Measurements from ENCODE around the gene TNS4.
A peak's percentile ranks its signal among the peaks of the same experiment; 100 is the strongest.

TNS4 gene

DNA sequence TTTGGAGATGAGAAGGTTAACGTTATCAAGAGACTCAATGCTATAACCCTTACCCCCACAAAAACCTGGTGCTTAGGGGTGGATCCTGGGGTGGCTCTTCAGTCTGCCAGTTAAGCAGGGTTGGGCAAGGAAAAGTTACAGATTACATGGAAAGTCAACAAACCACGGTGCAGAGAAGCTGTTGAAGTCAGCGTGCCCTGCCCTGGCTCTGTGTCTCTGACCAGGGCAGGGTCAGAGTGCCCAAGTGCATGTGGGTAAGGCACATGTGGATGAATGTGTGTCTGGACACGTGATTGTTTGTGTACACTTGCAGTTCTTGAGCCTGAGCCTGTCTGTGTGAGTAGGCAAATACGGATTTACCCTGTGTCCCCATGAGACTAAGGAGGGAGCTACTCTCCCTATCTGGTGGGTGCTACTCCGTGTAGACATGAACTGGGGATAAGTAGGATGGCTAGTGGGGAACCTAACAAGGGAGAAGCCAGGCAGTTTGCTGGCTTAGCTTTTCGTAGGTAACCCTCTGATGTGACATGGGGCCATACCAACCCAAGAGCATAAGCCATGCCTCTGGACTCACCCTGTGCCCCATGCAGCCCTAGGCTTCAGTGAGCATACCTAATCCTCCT, 52.7 kb downstream of the TNS4 start:
- no peaks in the 10 kb centered on the region for H3K9me3 ChIP-seq (ENCODE audit: control insufficient read depth in 1 of 2, low read length in 2 of 2)
- no peaks in the 10 kb centered on the region for H3K27me3 ChIP-seq (ENCODE audit: low read depth, low read length)
- H3K4me3 ChIP-seq (ENCODE audit: low read depth in 1 of 2, low read length in 2 of 2) = peak overlapping the region; percentile 49 to 99
- peaks cover 17 to 18% of the 10 kb centered on the region in 2 donors for H3K36me3 ChIP-seq (ENCODE audit: control insufficient read depth in 1 of 2, insufficient read depth in 2 of 2, low read length in 2 of 2)
- peak overlapping the region; percentile 58 for H3K27ac ChIP-seq (ENCODE audit: low read length)
- H3K4me1 ChIP-seq (ENCODE audit: control insufficient read depth in 1 of 2, insufficient read depth in 2 of 2, low read length in 2 of 2) = peaks cover 31 to 76% of the 10 kb centered on the region in 2 donors

DNA sequence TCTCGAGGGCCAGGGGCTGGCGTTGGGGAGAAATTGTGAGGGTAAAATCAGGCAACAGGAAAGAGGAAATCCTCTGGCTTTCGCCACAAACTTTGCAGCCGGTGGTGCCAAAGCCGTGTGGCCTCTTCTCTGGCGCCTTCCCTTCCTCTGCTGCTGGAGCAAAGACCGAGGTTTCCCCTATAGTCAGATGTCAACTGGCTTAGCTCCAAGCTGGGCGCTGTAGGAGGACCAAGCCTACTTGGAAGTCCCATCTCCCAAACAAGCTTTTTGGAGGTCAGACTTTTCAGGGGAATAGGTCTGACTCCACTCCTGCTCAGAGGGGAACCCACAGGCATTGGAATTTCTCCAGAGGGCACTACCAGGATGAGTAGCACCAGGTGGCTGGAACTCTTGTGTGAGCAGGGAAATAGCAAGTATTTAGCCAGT, 53.2 kb downstream of the TNS4 start:
- Histone ChIP-seq H3K27me3 (ENCODE audit: low read depth, low read length) (no peaks in the 10 kb centered on the region), H3K4me3 (ENCODE audit: low read depth in 1 of 2, low read length in 2 of 2) (peak overlapping the region; percentile 49 to 99), H3K27ac (ENCODE audit: low read length) (peak overlapping the region; percentile 58), H3K4me1 (ENCODE audit: control insufficient read depth in 1 of 2, insufficient read depth in 2 of 2, low read length in 2 of 2) (peaks cover 31 to 71% of the 10 kb centered on the region in 2 donors), H3K9me3 (ENCODE audit: control insufficient read depth in 1 of 2, low read length in 2 of 2) (no peaks in the 10 kb centered on the region), H3K36me3 (ENCODE audit: control insufficient read depth in 1 of 2, insufficient read depth in 2 of 2, low read length in 2 of 2) (peaks cover 12 to 14% of the 10 kb centered on the region in 2 donors)

DNA sequence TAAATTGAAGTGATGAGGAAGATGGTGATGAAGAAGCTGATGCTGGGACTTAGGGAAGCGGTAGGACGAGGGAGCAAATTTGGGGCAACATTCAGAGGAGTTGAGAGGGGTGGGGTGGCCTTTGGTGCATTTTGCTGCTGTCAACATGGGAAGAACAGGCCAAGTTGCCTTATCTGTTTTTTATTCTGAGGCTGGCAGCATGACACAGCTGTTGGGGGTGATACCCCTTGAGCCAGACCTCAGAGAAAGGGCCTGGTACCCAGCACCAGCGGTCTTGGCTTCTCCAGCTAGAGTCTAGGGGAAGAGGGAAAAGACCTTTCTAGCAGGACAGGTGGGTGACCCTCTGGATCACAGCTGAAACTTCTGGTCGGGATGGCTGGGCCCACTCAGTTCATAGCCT, 53.6 kb downstream of the TNS4 start:
- peak overlapping the region; percentile 58 for H3K27ac ChIP-seq (ENCODE audit: low read length)
- peak overlapping the region; percentile 49 to 99 for H3K4me3 ChIP-seq (ENCODE audit: low read depth in 1 of 2, low read length in 2 of 2)
- no peaks in the 10 kb centered on the region for H3K9me3 ChIP-seq (ENCODE audit: control insufficient read depth in 1 of 2, low read length in 2 of 2)

DNA sequence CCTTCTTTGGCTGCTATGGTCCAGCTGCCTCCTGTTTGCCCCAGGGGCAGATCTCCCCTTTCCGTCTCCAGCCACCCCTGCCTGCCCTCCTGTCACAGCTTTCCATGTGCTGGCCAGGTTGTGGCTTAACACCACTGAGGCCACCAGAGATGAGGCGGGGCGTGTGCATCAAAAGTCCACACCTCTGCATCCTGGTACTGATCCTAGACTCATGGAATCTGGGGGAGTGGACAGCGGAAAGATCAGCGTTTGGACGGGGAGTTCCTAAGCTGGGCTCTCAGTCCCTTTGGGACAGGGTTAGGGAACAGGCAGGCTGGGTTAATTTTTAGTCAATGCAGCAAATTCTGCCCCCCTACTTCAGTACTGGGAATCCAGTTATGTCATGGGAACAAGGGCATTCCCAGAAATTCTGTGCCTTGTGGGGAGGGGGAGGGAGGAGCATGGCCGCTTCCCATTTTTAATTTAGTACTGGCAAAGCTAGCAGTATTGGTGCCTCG, 54.2 kb downstream of the TNS4 start:
- peaks cover 3 to 11% of the 10 kb centered on the region in 2 donors for H3K36me3 ChIP-seq (ENCODE audit: control insufficient read depth in 1 of 2, insufficient read depth in 2 of 2, low read length in 2 of 2)
- no peaks in the 10 kb centered on the region for H3K27me3 ChIP-seq (ENCODE audit: low read depth, low read length)
- peak overlapping the region; percentile 58 for H3K27ac ChIP-seq (ENCODE audit: low read length)
- peak overlapping the region; percentile 49 to 99 for H3K4me3 ChIP-seq (ENCODE audit: low read depth in 1 of 2, low read length in 2 of 2)
- H3K9me3 ChIP-seq (ENCODE audit: control insufficient read depth in 1 of 2, low read length in 2 of 2) = no peaks in the 10 kb centered on the region
- peaks cover 27 to 69% of the 10 kb centered on the region in 2 donors for H3K4me1 ChIP-seq (ENCODE audit: control insufficient read depth in 1 of 2, insufficient read depth in 2 of 2, low read length in 2 of 2)

More for the DNA sequence above, 53.6 kb downstream of the TNS4 start:
- no peaks in the 10 kb centered on the region for H3K27me3 ChIP-seq (ENCODE audit: low read depth, low read length)
- peaks cover 7 to 13% of the 10 kb centered on the region in 2 donors for H3K36me3 ChIP-seq (ENCODE audit: control insufficient read depth in 1 of 2, insufficient read depth in 2 of 2, low read length in 2 of 2)
- peaks cover 31 to 69% of the 10 kb centered on the region in 2 donors for H3K4me1 ChIP-seq (ENCODE audit: control insufficient read depth in 1 of 2, insufficient read depth in 2 of 2, low read length in 2 of 2)

DNA sequence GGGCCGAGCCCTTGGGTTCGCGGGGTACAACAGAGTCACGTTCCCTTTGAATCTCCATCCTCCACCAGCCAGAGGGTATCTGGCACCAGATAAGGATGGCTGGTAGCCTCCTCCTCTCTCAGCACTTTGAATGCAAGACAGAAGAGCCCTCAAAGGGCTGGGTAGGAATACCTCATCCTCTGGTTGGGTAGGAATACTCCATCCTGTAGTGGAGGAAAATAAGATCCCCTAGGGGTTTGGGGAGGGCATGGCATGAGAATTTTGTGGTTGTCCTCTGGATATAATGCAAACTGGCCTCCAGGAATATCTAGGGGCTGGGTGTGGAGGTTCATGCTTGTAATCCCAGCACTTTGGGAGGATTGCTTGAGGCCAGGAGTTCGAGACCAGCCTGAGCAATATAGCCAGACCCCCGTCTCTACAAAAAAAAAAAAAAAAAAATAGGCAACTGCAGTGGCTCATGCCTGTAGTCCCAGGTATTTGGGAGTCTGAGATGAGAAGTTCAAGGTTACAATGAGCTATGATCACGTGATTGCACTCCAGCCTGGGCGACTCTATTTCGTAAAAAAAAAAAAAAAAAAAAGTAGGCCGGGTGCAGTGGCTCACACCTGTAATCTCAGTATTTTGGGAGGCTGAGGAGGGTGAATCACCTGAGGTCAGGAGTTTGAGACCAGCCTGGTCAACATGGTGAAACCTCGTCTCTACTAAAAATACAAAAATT, 55.5 kb downstream of the TNS4 start:
- Histone ChIP-seq H3K27me3 (ENCODE audit: low read depth, low read length) (no peaks in the 10 kb centered on the region), H3K4me1 (ENCODE audit: control insufficient read depth in 1 of 2, insufficient read depth in 2 of 2, low read length in 2 of 2) (peaks cover 25 to 64% of the 10 kb centered on the region in 2 donors), H3K36me3 (ENCODE audit: control insufficient read depth in 1 of 2, insufficient read depth in 2 of 2, low read length in 2 of 2) (peaks cover 0 to 8% of the 10 kb centered on the region in 2 donors), H3K9me3 (ENCODE audit: control insufficient read depth in 1 of 2, low read length in 2 of 2) (no peaks in the 10 kb centered on the region), H3K27ac (ENCODE audit: low read length) (peak overlapping the region; percentile 92), H3K4me3 (ENCODE audit: low read depth in 1 of 2, low read length in 2 of 2) (peak overlapping the region; percentile 93 to 99)

DNA sequence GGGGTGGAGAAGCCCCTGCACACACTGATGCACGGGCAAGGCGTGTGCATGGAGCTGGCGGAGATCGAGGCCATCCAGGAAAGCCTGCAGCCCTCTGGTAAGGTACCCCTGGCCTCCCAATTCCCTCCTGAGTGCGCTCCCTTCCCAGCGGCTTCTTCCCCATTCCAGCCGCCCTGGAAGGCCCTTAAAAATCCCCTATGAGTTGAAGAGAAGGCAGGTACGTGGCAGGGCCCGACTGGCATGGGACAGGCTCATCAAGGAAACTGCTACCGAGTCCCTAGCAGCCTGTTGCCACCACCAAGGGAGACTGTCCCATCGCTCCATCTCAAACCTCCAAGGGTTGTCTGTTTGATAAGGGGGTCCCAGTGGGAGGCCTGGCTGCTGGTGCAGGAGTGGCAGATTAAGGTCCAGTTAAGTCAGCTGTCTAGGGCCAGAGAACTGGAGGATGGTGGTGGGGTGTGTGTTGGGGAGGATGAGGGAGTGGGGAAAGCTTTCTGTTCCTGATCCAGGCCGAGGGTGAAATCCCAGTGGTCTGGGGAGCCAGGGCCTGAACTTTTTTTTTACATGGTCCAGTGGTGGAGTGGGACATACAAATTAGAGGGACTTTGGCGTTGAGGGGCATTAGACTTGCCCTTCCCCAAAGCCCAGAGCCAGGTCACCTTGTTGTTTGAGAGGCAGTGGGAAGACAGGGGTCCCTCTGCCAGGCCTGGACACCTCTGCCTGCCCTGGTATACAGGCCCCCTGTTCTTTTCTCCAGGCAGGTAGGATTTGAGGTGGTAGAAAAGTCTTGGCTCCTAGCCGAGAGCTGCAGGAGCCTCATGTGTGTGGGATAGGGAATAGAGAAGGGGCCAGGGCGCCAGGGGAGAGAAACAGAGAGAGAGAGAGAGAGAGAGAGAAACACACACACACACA, 57.2 kb downstream of the TNS4 start:
- Histone ChIP-seq H3K27me3 (ENCODE audit: low read depth, low read length) (no peaks in the 10 kb centered on the region), H3K9me3 (ENCODE audit: control insufficient read depth in 1 of 2, low read length in 2 of 2) (no peaks in the 10 kb centered on the region), H3K4me3 (ENCODE audit: low read depth in 1 of 2, low read length in 2 of 2) (peak overlapping the region; percentile 93 to 99), H3K36me3 (ENCODE audit: control insufficient read depth in 1 of 2, insufficient read depth in 2 of 2, low read length in 2 of 2) (peaks cover 0 to 8% of the 10 kb centered on the region in 2 donors), H3K27ac (ENCODE audit: low read length) (peak overlapping the region; percentile 92), H3K4me1 (ENCODE audit: control insufficient read depth in 1 of 2, insufficient read depth in 2 of 2, low read length in 2 of 2) (peaks cover 18 to 48% of the 10 kb centered on the region in 2 donors)

DNA sequence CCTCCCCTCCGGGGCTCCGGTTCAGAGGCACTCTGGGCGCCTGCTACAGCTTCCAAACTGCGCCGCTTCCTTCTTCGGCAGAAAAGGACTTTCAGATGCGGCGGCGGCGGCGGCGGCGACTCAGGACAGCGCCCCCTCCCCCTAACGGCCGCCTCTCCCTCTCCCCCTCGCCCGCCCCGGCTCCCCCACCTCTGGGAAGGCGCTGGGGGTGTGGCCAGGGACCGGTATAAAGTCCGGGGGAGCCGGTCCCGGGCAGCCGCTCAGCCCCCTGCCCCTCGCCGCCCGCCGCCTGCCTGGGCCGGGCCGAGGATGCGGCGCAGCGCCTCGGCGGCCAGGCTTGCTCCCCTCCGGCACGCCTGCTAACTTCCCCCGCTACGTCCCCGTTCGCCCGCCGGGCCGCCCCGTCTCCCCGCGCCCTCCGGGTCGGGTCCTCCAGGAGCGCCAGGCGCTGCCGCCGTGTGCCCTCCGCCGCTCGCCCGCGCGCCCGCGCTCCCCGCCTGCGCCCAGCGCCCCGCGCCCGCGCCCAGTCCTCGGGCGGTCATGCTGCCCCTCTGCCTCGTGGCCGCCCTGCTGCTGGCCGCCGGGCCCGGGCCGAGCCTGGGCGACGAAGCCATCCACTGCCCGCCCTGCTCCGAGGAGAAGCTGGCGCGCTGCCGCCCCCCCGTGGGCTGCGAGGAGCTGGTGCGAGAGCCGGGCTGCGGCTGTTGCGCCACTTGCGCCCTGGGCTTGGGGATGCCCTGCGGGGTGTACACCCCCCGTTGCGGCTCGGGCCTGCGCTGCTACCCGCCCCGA, 58.0 kb downstream of the TNS4 start, which contains the start of gene IGFBP4:
Gene IGFBP4, plus strand, starts transcription at position 255 of the 792 bp plus-strand sequence. Its CDS starts 286 bp downstream, at position 541.
- peak within 1 kb of the TSS; percentile 93 to 99 for H3K4me3 ChIP-seq (ENCODE audit: low read depth in 1 of 2, low read length in 2 of 2)
- H3K36me3 ChIP-seq (ENCODE audit: control insufficient read depth in 1 of 2, insufficient read depth in 2 of 2, low read length in 2 of 2) = peaks cover 0 to 4% of the 10 kb centered on the region in 2 donors
- H3K9me3 ChIP-seq (ENCODE audit: control insufficient read depth in 1 of 2, low read length in 2 of 2) = no peaks in the 10 kb centered on the region
- H3K27ac ChIP-seq (ENCODE audit: low read length) = peak within 1 kb of the TSS; percentile 92
- H3K27me3 ChIP-seq (ENCODE audit: low read depth, low read length) = no peaks in the 10 kb centered on the region
- peaks cover 10 to 40% of the 10 kb centered on the region in 2 donors for H3K4me1 ChIP-seq (ENCODE audit: control insufficient read depth in 1 of 2, insufficient read depth in 2 of 2, low read length in 2 of 2)

DNA sequence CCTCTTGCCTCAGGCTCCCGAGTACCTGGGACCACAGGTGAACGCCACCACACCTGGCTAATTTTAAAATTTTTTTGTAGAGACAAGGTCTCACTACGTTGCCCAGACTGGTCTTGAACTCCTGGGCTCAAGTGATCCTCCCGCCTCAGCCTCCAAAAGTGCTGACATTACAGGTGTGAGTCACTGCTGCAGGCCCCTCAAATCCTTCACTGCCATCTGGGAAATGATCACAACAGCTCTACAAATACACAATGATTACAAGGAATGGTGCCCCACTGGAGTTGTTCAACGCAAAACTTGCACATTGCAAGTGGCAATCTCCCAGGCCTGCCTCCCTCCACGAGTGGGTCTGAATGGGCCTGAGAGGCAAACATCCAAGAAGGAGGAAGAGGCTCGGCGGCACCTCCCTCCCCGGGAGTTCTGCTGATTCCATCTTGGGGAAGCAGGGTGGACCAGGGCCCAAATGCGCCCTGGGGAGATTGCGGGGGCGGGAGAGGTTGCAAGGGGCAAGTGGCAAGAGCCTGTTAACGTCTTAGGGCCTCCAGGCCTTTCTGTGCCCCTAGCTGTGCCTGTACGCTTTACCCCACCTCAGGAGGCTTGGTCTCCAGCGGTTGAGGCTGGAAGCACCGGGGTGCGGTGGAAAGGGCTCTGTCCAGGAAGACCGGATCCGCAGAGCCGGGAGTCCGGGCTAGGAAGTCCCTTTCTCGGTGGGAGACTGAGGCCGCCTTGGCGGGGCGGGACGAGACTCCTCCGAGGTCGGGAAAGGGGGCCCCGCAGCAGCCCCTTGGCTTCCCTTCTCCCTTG, 58.8 kb downstream of the TNS4 start:
- Histone ChIP-seq H3K27ac (ENCODE audit: low read length) (peak overlapping the region; percentile 79), H3K4me3 (ENCODE audit: low read depth in 1 of 2, low read length in 2 of 2) (peak overlapping the region; percentile 67 to 99), H3K36me3 (ENCODE audit: control insufficient read depth in 1 of 2, insufficient read depth in 2 of 2, low read length in 2 of 2) (no peaks in the 10 kb centered on the region), H3K27me3 (ENCODE audit: low read depth, low read length) (no peaks in the 10 kb centered on the region), H3K4me1 (ENCODE audit: control insufficient read depth in 1 of 2, insufficient read depth in 2 of 2, low read length in 2 of 2) (peaks cover 4 to 32% of the 10 kb centered on the region in 2 donors), H3K9me3 (ENCODE audit: control insufficient read depth in 1 of 2, low read length in 2 of 2) (no peaks in the 10 kb centered on the region)

DNA sequence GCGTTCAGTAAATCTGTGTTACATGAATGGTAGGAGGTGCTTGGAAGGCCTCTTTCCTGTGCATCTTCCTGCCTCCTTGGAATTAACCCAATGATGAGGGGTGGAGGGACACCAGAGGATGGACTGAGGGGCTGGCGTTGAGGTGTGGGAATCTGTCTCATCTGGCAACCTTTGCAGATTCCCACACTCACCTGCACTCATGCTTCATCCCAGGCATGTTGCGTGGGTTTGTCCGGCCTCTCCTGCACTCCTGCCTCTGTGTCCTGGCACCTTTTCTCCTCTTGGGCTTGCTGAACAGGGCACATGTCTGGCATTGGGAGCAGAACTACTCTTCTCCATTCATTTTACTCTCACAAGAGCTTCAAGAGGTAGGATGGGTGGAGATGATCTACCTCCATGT, 61.3 kb downstream of the TNS4 start:
- no peaks in the 10 kb centered on the region for H3K9me3 ChIP-seq (ENCODE audit: control insufficient read depth in 1 of 2, low read length in 2 of 2)
- no peaks in the 10 kb centered on the region for H3K36me3 ChIP-seq (ENCODE audit: control insufficient read depth in 1 of 2, insufficient read depth in 2 of 2, low read length in 2 of 2)
- H3K27me3 ChIP-seq (ENCODE audit: low read depth, low read length) = no peaks in the 10 kb centered on the region
- H3K4me3 ChIP-seq (ENCODE audit: low read depth in 1 of 2, low read length in 2 of 2) = no peak overlapping the region
- peaks cover 9 to 22% of the 10 kb centered on the region in 2 donors for H3K4me1 ChIP-seq (ENCODE audit: control insufficient read depth in 1 of 2, insufficient read depth in 2 of 2, low read length in 2 of 2)
- no peak overlapping the region for H3K27ac ChIP-seq (ENCODE audit: low read length)

Measured in muscle layer of duodenum (tissue), 2 donors.